Endodermal cell (in vitro differentiated cells): Measurements from ENCODE around the gene CKAP4. TPM values are rescaled to one million over a fixed set of nuclear protein-coding genes. Genes with fewer than 3 reads are reported as not detected.

ENCODE experiments used
- DNase-seq: peaks from one replicate; pipeline ENCODE4 v3.0.0-alpha.2; 2017
- H3K27ac ChIP-seq: 2 replicates; pipeline ENCODE4 v1.5.1; 2013; ENCODE audit warnings: mild to moderate bottlenecking, low read depth, low read length, moderate library complexity
- H3K27me3 ChIP-seq: 2 replicates; pipeline ENCODE4 v1.6.1; 2013; ENCODE audit warnings: mild to moderate bottlenecking, low read length, moderate library complexity; ENCODE audit not compliant: insufficient read depth, control insufficient read depth, poor library complexity, severe bottlenecking
- H3K36me3 ChIP-seq: 2 replicates; pipeline ENCODE4 v1.7.0; 2013; ENCODE audit warnings: mild to moderate bottlenecking, low read length, moderate library complexity; ENCODE audit not compliant: control insufficient read depth, insufficient read depth
- H3K4me1 ChIP-seq: one replicate; pipeline ENCODE4 v1.7.0; 2013; ENCODE audit warnings: low read length; ENCODE audit not compliant: control insufficient read depth, insufficient read depth
- H3K4me3 ChIP-seq: 2 replicates; pipeline ENCODE4 v1.5.1; 2013; ENCODE audit warnings: mild to moderate bottlenecking, low read length, moderate library complexity
- H3K9ac ChIP-seq: 2 replicates; pipeline ENCODE4 v1.6.1; 2013; ENCODE audit warnings: mild to moderate bottlenecking, low read length, moderate library complexity; ENCODE audit not compliant: poor library complexity, severe bottlenecking; ENCODE audit errors: extremely low read depth
- H3K9me3 ChIP-seq: 2 replicates; pipeline ENCODE4 v1.6.1; 2013; ENCODE audit warnings: mild to moderate bottlenecking, low read length, moderate library complexity; ENCODE audit not compliant: control insufficient read depth
- H3K27ac Mint-ChIP-seq: 2 replicates; pipeline ENCODE4 v1.8.0; 2020; ENCODE audit warnings: mixed read lengths
- H3K27me3 Mint-ChIP-seq: 2 replicates; pipeline ENCODE4 v1.8.0; 2021; ENCODE audit warnings: mild to moderate bottlenecking, mixed read lengths; ENCODE audit not compliant: insufficient read depth
- H3K36me3 Mint-ChIP-seq: 2 replicates; pipeline ENCODE4 v1.8.0; 2020; ENCODE audit warnings: low read depth, mixed read lengths
- H3K4me1 Mint-ChIP-seq: 2 replicates; pipeline ENCODE4 v1.8.0; 2020; ENCODE audit warnings: mixed read lengths
- H3K4me3 Mint-ChIP-seq: 2 replicates; pipeline ENCODE4 v1.8.0; 2020; ENCODE audit warnings: mild to moderate bottlenecking, moderate library complexity, mixed read lengths
- H3K9me3 Mint-ChIP-seq: 2 replicates; pipeline ENCODE4 v1.8.0; 2020; ENCODE audit warnings: mild to moderate bottlenecking, mixed read lengths
- CTCF ChIP-seq: fragments of 200-600 bp; sonication (generic); conservative IDR thresholded peaks from 2 replicates; pipeline ENCODE4 v1.5.0; 2021; ENCODE audit warnings: antibody characterized with exemption, mild to moderate bottlenecking
- WGBS, 2 experiments: methylation state at CpG; one replicate each; pipeline versions ENCODE4 v1.1.5 to v1.1.7; 2013; ENCODE audit warnings: missing lambda C conversion rate in 2 of 2, mixed read lengths in 1 of 2; ENCODE audit not compliant: insufficient coverage in 1 of 2, insufficient read length in 1 of 2; 5-methylcytosine and 5-hydroxymethylcytosine counted together
- total RNA-seq, 2 donors: library from RNA; stranded (reverse); fragmentation: NEBNext Ultra II Directional in 1 of 2; extraction: Animal tissue kit (Norgen Biotek cat#: 25700) in 1 of 2; gene quantifications; 2 replicates in 1 of 2; 3 replicates in 1 of 2; pipeline ENCODE4 v1.2.1, GENCODE V29; 2021

Gene CKAP4
- total RNA-seq, 2 donors from 2014 or later: 88.9 to 93.3 TPM

DNA sequence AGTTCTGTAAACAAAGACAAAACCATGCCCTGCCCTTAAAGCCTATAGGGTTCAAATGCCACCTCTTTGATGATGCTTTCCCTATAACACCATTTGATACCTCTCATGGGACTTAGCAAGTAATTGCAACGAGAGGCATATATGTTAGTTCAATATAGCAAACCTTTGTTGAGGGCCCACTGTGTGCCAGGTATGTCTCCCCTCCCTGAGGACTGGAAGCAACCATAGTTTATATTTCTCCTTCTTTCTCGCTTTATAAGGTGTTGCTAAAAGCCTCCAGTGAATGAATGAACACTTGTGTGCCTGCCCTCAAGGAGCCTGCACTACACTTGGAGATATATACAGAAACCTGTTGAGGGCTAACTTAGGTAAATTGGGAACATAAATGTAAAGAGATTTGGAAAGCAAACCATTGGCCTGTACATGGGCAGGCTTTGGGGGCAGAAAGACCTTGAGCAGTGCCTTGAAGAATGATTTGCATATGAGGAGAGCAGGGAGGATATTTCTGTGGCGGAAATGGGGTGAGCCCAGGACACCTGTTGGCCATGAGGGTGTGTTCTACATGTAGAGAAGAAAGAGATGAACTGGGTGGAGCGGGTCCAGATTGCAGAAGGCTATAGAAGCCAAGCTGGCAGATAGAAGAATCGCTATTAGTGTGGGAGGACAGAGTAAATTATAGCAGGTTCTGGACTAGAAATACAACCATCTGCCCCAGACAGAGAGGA is 1.8 kb upstream of the CKAP4 start:
- no peak overlapping the region for H3K9ac ChIP-seq
- Mint-ChIP-seq H3K27ac (no peak overlapping the region), H3K4me3 (peak overlapping the region; percentile 72)

DNA sequence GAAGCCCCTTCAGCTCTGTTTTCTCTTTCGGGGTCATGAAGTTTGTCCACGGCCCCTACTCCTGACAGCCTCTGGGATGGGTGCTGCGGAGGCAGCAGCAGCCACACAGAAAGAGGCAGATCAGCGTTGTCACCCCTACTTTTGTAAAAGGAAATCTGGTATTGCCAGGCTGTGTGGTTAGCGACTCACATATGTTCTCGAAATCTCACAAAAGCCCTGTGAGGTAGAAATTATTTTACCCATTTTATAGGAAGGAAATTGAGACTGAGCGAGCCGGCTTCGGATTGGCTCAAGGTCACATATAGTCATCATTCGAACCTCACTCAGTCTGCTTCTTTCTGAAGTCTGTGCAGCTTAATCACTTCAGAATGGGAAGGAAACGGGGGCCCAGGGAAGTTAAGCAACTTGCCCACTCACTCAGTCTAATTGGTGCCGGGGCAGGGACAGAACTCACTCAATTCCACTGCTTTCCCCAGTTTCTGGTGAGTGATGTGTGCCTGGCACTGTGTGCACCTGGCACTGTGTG is 1.1 kb upstream of the CKAP4 start:
- Mint-ChIP-seq H3K27ac (peak overlapping the region; percentile 78), H3K36me3 (peaks cover 4% of the 10 kb centered on the region), H3K4me3 (peak overlapping the region; percentile 72), H3K27me3 (no peaks in the 10 kb centered on the region), H3K4me1 (peaks cover 13% of the 10 kb centered on the region), H3K9me3 (no peaks in the 10 kb centered on the region)
- H3K27ac ChIP-seq: no peak overlapping the region
- peak overlapping the region; percentile 60 for H3K9ac ChIP-seq
- no peak for TF ChIP-seq CTCF
- peak overlapping the region; percentile 90 for H3K4me3 ChIP-seq
- H3K27me3 ChIP-seq: no peaks in the 10 kb centered on the region
- DNase-seq: peak; percentile 48
- H3K4me1 ChIP-seq: no peaks in the 10 kb centered on the region
- H3K9me3 ChIP-seq: no peaks in the 10 kb centered on the region
- 56 to 57% methylated on average over 12 of the region's 12 CpGs for WGBS, 2 experiments
- H3K36me3 ChIP-seq: peaks cover 10% of the 10 kb centered on the region

More for the DNA sequence above, 1.8 kb upstream of the CKAP4 start:
- 98% methylated on average over 5 of the region's 5 CpGs; no CpG with 5 or more reads in 1 of the 2 experiments for WGBS, 2 experiments
- DNase-seq: peak; percentile 35
- Histone ChIP-seq H3K27ac (no peak overlapping the region), H3K4me3 (no peak overlapping the region), H3K27me3 (no peaks in the 10 kb centered on the region), H3K4me1 (no peaks in the 10 kb centered on the region), H3K9me3 (no peaks in the 10 kb centered on the region), H3K36me3 (peaks cover 6% of the 10 kb centered on the region)
- Mint-ChIP-seq H3K27me3 (no peaks in the 10 kb centered on the region), H3K4me1 (peaks cover 13% of the 10 kb centered on the region), H3K9me3 (no peaks in the 10 kb centered on the region), H3K36me3 (peaks cover 4% of the 10 kb centered on the region)
- no peak for TF ChIP-seq CTCF

GRCh38 chr12:106248312-106248845 is 559 bp upstream of the CKAP4 start:
- Mint-ChIP-seq H3K27me3 (no peaks in the 10 kb centered on the region), H3K4me1 (peaks cover 13% of the 10 kb centered on the region), H3K36me3 (peaks cover 5% of the 10 kb centered on the region), H3K27ac (peak overlapping the region; percentile 78), H3K4me3 (peak overlapping the region; percentile 72), H3K9me3 (no peaks in the 10 kb centered on the region)
- Histone ChIP-seq H3K9me3 (no peaks in the 10 kb centered on the region), H3K4me1 (no peaks in the 10 kb centered on the region), H3K27me3 (no peaks in the 10 kb centered on the region), H3K4me3 (peak overlapping the region; percentile 90), H3K27ac (peak overlapping the region; percentile 79), H3K9ac (peak overlapping the region; percentile 60), H3K36me3 (peaks cover 12% of the 10 kb centered on the region)
- DNase-seq: peak; percentile 86
- TF ChIP-seq CTCF: no peak
- WGBS, 2 experiments: 0 to 1% methylated on average over 16 to 35 of the region's 36 CpGs
